Superior temporal gyrus (tissue), 1 donor: ENCODE data around the gene SIAH3.
"Not testable (repeated sequence)": the region's sequence is repeated elsewhere in the genome, so short reads cannot be mapped to it uniquely, and the experiment has no call there.

Experiments used
- DNase-seq: peaks from one replicate; pipeline ENCODE4 v3.0.0-alpha.2; 2016; ENCODE audit errors: extremely low spot score

The SIAH3 gene

DNA sequence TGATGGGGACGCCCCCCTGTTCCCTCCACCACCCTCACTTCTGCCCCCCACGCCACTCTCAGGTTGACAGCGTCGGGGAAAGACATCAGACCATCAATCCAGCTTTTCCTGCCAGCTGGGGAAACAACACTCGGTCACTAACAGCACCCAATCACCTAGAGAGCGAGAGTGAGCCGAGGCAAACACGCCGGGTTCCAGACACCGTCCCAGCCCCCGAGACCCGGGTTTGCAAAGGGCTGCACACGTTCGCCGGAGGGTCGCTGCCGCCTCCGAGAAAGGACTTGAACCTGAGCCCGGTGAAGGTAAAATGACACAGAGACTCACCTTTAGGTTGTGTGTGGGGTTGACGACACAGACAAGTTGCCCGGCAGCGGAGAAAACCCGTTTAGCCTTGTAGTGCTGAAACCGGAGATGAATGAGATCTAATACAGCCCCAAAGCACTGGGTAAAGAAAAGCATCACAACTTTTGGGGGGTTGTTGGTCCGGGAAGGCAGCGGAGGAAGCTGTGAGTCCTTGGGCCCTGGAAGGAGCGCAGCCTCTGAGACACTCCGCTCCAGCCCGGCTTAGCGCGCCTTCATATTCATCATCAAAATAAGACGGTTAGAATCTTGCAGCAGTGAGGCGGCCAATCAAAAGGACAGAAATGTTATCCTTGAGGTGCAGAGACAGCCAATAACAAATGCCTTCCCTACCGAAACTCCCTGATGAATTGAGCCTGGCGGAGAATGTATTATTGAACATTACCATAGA is at the start of gene SIAH3:
TSS of gene SIAH3 (minus strand) at position 583 of the 751 bp plus-strand sequence. CDS start at position 459, 124 bp downstream.
- DNase-seq = peak; percentile 70

- no peak for DNase-seq
Observed at GRCh38 chr13:45899406-45899805, 47.9 kb upstream of the SIAH3 start.

- DNase-seq = no peak
Observed at GRCh38 chr13:45897562-45897961, 46.0 kb upstream of the SIAH3 start.

GRCh38 chr13:45896285-45896684 is 44.7 kb upstream of the SIAH3 start:
- no peak for DNase-seq

- no peak for DNase-seq
Observed at GRCh38 chr13:45895881-45896280, 44.3 kb upstream of the SIAH3 start.

GRCh38 chr13:45892513-45892912 is 41.0 kb upstream of the SIAH3 start:
- DNase-seq = no peak

GRCh38 chr13:45889590-45890243 is 38.2 kb upstream of the SIAH3 start:
- no peak for DNase-seq

- no peak for DNase-seq
Observed at GRCh38 chr13:45886466-45886865, 34.9 kb upstream of the SIAH3 start.

GRCh38 chr13:45885194-45885593 is 33.6 kb upstream of the SIAH3 start:
- DNase-seq = no peak

DNA sequence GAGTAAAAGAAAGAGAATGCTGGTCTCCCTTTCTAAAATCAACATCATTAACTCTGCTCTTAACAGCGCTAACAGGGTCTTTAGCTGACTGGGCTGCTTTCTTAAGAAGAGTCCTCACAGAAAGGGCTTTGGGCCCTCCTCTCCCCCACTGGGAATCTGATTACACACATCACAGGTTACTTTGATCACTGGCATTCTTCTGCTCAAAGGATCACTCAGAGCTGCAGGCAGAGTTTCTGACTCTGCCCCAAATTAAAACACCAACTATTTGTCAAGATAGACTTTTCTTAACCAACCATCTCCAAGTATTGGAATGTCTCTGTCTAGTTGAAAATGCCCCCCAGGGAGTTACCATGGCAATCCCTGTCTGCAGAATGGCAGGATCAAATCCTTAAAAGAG is 31.1 kb upstream of the SIAH3 start:
- DNase-seq = no peak

GRCh38 chr13:45881353-45881752 is 29.8 kb upstream of the SIAH3 start:
- no peak for DNase-seq

DNA sequence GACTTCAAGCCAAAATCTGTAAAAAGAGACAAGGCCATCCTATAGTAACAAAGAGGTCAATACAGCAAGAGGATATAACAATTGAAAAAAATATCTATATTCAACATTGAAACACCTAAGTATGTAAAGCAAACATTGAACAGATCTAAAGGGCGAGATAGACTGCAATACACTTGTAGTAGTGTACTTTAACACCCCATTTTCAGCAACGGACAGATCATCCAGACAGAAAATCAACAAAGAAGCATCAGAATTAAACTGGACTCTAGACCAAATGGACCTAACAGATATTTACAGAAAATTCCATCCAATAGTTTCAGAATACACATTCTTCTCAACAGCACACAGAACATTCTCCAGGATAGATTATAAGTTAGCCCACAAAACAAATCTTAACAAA is 28.7 kb upstream of the SIAH3 start:
- no peak for DNase-seq

DNA sequence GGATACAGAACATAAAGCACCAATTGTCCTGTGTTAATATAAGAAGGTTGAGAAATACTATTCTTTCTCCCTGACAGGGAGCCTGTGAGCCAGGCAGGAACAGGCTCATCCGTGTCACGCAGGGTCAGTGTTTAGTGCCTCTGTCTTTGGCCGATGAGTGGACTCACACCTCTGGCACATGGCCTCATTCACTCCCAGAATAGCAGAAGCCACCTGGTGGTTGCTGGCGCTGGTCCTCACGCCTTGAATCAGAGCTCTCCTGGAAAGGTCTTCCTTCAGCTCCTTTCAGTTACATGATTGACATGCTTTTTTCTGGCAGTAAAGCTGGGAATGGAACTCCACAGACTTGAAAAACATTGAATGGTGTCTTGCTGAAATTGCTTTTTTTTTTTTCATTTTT is 28.1 kb upstream of the SIAH3 start:
- no peak for DNase-seq

DNA sequence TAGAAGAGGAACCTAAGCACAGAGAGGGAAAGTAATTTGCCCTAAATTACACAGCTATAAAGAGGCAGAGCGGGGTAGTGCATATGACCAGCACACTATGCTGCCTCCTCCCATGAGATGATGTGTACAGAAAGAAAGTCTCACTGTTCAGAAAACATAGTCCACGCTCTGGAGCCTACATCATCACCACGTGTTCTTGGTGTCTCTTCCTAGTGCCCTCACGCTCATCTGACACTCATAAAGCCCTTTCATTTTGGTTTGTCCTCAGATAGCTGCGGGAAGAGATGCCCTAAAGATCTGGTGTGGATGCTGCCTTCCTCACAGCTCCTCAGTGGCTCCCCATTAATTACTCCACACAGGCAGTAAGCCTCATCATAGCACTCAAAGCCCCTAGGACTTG is 27.4 kb upstream of the SIAH3 start:
- peak; percentile 50 for DNase-seq

- DNase-seq = no peak
Observed at GRCh38 chr13:45876781-45877180, 25.2 kb upstream of the SIAH3 start.

DNA sequence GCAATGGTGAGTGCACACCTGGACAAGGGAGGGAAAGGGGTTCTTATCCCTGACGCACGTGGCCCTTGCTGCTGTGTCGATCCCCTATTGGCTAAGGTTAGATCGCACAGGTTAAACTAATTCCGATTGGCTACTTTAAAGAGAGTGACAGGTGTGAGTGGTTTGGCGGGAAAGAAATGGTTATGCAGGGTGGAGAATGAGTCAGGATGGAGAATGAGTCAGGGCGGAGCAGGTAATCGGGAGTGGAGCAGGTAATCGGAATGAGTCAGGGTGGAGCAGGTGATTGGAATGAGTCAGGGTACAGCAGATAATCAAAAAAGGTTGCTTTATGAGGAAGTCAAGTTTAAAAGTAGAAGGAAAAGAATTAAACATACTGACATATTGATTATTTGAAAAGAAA is 24.4 kb upstream of the SIAH3 start:
- DNase-seq = no peak

GRCh38 chr13:45873491-45874325 is 22.2 kb upstream of the SIAH3 start:
- no peak for DNase-seq

DNA sequence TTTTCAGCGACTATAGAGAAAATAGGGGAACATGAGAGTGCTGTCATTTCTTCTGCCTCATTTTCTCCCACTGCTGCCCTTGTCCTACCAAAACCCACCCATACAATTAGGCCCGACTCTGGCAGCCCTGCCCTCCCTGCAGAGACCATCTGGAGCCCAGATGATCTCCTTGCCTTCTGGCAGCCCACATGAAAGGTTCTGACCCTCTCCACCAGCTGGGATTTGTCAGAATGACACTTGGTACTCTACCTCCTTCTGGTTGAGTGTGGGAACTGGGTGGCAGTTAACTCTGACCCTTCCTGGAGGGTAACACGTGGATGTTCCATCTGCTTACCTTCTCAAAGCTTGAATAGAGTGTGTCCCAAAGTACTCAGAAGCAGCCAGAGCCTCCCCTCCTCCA is 21.0 kb upstream of the SIAH3 start:
- no peak for DNase-seq

GRCh38 chr13:45871201-45871600 is 19.6 kb upstream of the SIAH3 start:
- DNase-seq = not testable (repeated sequence)

DNA sequence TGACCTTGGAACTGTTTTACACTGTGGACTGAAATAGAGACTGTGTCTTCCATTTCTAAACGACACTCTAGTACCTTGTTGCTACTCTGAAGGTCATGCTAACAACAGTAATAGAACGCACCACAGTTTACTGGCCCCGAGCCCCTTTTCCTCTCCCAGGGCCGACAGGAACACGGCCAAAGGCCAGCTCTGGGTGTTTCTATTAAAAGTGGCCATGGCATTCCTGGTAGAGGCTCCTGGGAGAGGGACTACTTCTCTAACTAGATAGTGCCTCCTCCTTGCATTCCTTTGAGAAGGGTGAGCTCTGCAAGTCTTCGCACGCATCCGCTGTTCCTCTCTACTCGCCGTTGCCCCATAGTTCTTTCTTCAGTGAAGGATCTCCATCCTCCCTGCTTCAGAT is 18.7 kb upstream of the SIAH3 start:
- no peak for DNase-seq

- no peak for DNase-seq
Observed at GRCh38 chr13:45865414-45865813, 13.9 kb upstream of the SIAH3 start.
